Tibial artery (tissue), 4 donors: ENCODE results near the gene ZBTB7A.

Experiments used
- DNase-seq, 2 donors: peaks; one replicate each; pipeline ENCODE4 v3.0.0-alpha.2; 2019
- H3K27ac ChIP-seq, 2 donors: fragments of 200-600 bp; sonication (generic) in 1 of 2; 1 replicate in 1 of 2; 2 replicates in 1 of 2; pipeline ENCODE4 v1.5.1; 2018 to 2019; ENCODE audit warnings: mild to moderate bottlenecking in 1 of 2
- H3K27me3 ChIP-seq, 2 donors: fragments of 200-600 bp; sonication (generic) in 1 of 2; one replicate each; pipeline versions ENCODE4 v1.5.1 to v1.6.0; 2016 to 2019
- H3K36me3 ChIP-seq, 3 donors: fragments of 200-600 bp; sonication (generic) in 2 of 3; one replicate each; pipeline ENCODE4 v1.5.1; 2016 to 2019; ENCODE audit warnings: mild to moderate bottlenecking in 2 of 3
- H3K4me1 ChIP-seq, 4 donors: fragments of 200-600 bp; sonication (generic) in 2 of 4; 1 replicate in 3 of 4; 2 replicates in 1 of 4; pipeline ENCODE4 v1.5.1; 2016 to 2019
- H3K4me3 ChIP-seq, 2 donors: fragments of 200-600 bp; sonication (generic) in 1 of 2; 1 replicate in 1 of 2; 2 replicates in 1 of 2; pipeline ENCODE4 v1.5.1; 2018 to 2019; ENCODE audit warnings: mild to moderate bottlenecking in 2 of 2
- H3K9me3 ChIP-seq, 3 donors: fragments of 200-600 bp; sonication (generic) in 1 of 3; one replicate each; pipeline ENCODE4 v1.5.1; 2016 to 2019
- intact Hi-C: fragments of 100-400 bp; cut with DNase I; formaldehyde crosslinking; loops from one replicate; pipeline ENCODE4 v1.15.0; 2023; ENCODE audit warnings: low total_unique reads
- TF ChIP-seq, protein P1 (sequence below), 2 experiments: fragments of 200-600 bp in 1 of 2; fragments of 450-650 bp in 1 of 2; IDR thresholded peaks; one replicate each; pipeline ENCODE4 v1.5.1; 2017 to 2019; ENCODE audit warnings: antibody characterized with exemption in 2 of 2, mild to moderate bottlenecking in 1 of 2, moderate library complexity in 1 of 2

ZBTB7A gene

GRCh38 chr19:4053423-4054324 is 13.0 kb downstream of the ZBTB7A start:
- intact Hi-C loops: no loop called here
- TF ChIP-seq, protein P1, sequence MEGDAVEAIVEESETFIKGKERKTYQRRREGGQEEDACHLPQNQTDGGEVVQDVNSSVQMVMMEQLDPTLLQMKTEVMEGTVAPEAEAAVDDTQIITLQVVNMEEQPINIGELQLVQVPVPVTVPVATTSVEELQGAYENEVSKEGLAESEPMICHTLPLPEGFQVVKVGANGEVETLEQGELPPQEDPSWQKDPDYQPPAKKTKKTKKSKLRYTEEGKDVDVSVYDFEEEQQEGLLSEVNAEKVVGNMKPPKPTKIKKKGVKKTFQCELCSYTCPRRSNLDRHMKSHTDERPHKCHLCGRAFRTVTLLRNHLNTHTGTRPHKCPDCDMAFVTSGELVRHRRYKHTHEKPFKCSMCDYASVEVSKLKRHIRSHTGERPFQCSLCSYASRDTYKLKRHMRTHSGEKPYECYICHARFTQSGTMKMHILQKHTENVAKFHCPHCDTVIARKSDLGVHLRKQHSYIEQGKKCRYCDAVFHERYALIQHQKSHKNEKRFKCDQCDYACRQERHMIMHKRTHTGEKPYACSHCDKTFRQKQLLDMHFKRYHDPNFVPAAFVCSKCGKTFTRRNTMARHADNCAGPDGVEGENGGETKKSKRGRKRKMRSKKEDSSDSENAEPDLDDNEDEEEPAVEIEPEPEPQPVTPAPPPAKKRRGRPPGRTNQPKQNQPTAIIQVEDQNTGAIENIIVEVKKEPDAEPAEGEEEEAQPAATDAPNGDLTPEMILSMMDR (IDR thresholded peaks at IDR 0.05): no peak
- Histone ChIP-seq H3K4me3 (no peak overlapping the region), H3K9me3 (no peaks in the 10 kb centered on the region), H3K4me1 (peaks cover 0 to 50% (median 42%) of the 10 kb centered on the region in 4 donors), H3K27me3 (no peaks in the 10 kb centered on the region), H3K27ac (no peak overlapping the region), H3K36me3 (peaks cover 32 to 69% (median 47%) of the 10 kb centered on the region in 3 donors)
- no peak for DNase-seq

GRCh38 chr19:4052993-4053422 is 13.7 kb downstream of the ZBTB7A start:
- Histone ChIP-seq H3K9me3 (no peaks in the 10 kb centered on the region), H3K4me3 (peak overlapping the region in 1 of 2 donors; percentile 9), H3K4me1 (peaks cover 0 to 44% (median 36%) of the 10 kb centered on the region in 4 donors), H3K27ac (peak overlapping the region; percentile 33 to 65), H3K27me3 (no peaks in the 10 kb centered on the region), H3K36me3 (peaks cover 32 to 72% (median 53%) of the 10 kb centered on the region in 3 donors)
- TF ChIP-seq, protein P1 (IDR thresholded peaks at IDR 0.05): no peak
- intact Hi-C loops: no loop called here
- DNase-seq: no peak

GRCh38 chr19:4052114-4052992 is 14.3 kb downstream of the ZBTB7A start:
- TF ChIP-seq, protein P1 (IDR thresholded peaks at IDR 0.05): no peak
- Histone ChIP-seq H3K9me3 (no peaks in the 10 kb centered on the region), H3K27ac (peak overlapping the region; percentile 33 to 65), H3K36me3 (peaks cover 34 to 79% (median 60%) of the 10 kb centered on the region in 3 donors), H3K4me1 (peaks cover 0 to 37% (median 32%) of the 10 kb centered on the region in 4 donors), H3K4me3 (peak overlapping the region in 1 of 2 donors; percentile 9), H3K27me3 (no peaks in the 10 kb centered on the region)
- intact Hi-C loops: no loop called here
- DNase-seq: peak in 1 of 2 donors; percentile 69

DNA sequence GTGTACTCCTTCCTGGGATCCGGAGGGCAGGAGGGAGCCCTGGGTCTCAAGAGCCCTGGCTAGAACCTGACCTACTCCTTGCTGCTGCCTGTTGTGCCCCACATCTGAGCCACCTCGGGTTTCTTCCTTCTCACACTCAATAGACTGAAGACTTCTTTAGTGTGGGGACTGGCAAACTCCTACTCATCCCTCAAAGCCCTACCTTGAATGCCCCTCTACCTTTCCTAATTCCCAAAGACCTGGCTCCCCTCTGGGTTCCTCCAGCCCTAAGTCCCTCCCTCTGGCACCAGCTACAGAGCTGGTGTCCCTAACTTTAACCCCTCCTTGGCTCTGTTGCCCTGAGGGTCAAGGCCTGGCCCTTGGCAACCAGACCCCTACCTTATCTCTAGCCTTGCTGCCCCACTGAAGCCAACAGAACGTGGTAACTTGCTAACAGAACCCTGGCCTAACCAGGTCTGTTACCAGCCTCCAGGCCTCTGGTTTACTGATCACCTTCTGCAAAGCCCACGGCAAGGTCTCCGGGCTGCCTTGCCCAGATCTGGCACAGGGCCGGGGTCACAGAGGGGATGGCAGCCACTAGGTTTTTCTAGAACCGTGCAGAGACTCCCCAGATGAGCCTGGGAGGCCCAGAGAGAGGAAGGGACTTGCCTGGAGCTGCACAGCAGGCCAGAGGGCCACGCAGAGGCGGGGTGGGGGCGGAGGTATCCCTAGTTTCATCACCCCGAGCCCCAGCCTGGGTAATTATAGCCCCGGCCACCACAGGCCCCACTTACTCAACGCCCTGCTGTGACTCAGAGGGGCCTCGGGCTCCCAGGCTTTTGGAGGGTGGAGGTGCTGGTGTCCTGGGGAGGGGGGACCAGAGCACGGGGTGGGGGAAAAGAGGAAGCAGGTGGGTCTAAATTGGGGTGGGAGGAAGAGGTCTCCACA is 15.3 kb downstream of the ZBTB7A start:
- peak overlapping the region; percentile 33 to 65 for H3K27ac ChIP-seq
- TF ChIP-seq, protein P1 (IDR thresholded peaks at IDR 0.05): no peak
- no peaks in the 10 kb centered on the region for H3K27me3 ChIP-seq
- H3K36me3 ChIP-seq: peaks cover 41 to 84% (median 67%) of the 10 kb centered on the region in 3 donors
- H3K4me1 ChIP-seq: peaks cover 0 to 37% (median 32%) of the 10 kb centered on the region in 4 donors
- no peaks in the 10 kb centered on the region for H3K9me3 ChIP-seq
- intact Hi-C loops: no loop called here
- no peak for DNase-seq
- no peak overlapping the region for H3K4me3 ChIP-seq
